BJ (cell line): ENCODE results near the gene RSPH6A. TPM values are rescaled to one million over a fixed set of nuclear protein-coding genes. Genes with fewer than 3 reads are reported as not detected.
A peak's percentile ranks its signal among the peaks of the same experiment; 100 is the strongest.

ENCODE experiments used
- CTCF ChIA-PET: fragments of 350-600 bp; formaldehyde crosslinking; extraction: SDS; loops from one replicate; lab custom pipeline; 2021; ENCODE audit warnings: antibody characterized with exemption, inconsistent platforms; lab: Yijun Ruan, JAX
- POLR2A ChIA-PET: fragments of 300-600 bp; sonication (Branson Sonifier 250); formaldehyde crosslinking; extraction: SDS; loops from one replicate; lab custom pipeline; 2021; ENCODE audit warnings: antibody characterized with exemption; lab: Charles Lee
- DNase-seq: peaks from one replicate; pipeline ENCODE4 v3.0.0-alpha.2; 2011; ENCODE audit warnings: low read depth
- H3K27me3 ChIP-seq: 2 replicates; pipeline ENCODE4 v1.6.0; 2011; ENCODE audit warnings: low read length; ENCODE audit not compliant: control insufficient read depth, insufficient read depth
- H3K36me3 ChIP-seq: 2 replicates; pipeline ENCODE4 v1.5.1; 2011; ENCODE audit warnings: low read length; ENCODE audit not compliant: control insufficient read depth, insufficient read depth
- H3K4me3 ChIP-seq: 2 replicates; pipeline ENCODE4 v1.5.1; 2011; ENCODE audit warnings: low read depth, mild to moderate bottlenecking, control low read depth, low read length
- CTCF ChIP-seq: IDR thresholded peaks from 2 replicates; pipeline ENCODE4 v1.5.1; 2011; ENCODE audit warnings: low read depth, mild to moderate bottlenecking, control low read depth, inconsistent platforms, low read length, moderate library complexity; ENCODE audit not compliant: insufficient read depth
- polyA plus RNA-seq: library from polyadenylated mRNA; depleted of rRNA; stranded (reverse); fragments of >200 nt; gene quantifications from 2 replicates; pipeline ENCODE4 v1.2.3, GENCODE V29; 2011

Gene RSPH6A
- polyA plus RNA-seq, 1 experiment = not detected

GRCh38 chr19:45862564-45863334 is 47.6 kb upstream of the RSPH6A start, which contains the start of gene SYMPK:
TSS of gene SYMPK (minus strand) at chr19:45863147. CDS start at chr19:45854495, 8,652 bp downstream.
- peaks cover 24% of the 10 kb centered on the region for H3K27me3 ChIP-seq
- POLR2A ChIA-PET = interaction anchor here (0.9 kb wide), 1 partner anchor 24 kb away, joined by 3 read pairs; the partner anchor contains the start of gene IRF2BP1
- DNase-seq = peak; percentile 91
- TF ChIP-seq CTCF = no peak
- peak within 1 kb of the TSS; percentile 78 for H3K4me3 ChIP-seq
- peaks cover 2% of the 10 kb centered on the region; the same call in 1 of the 2 replicates for H3K36me3 ChIP-seq
- CTCF ChIA-PET = interaction anchor here (1.0 to 5.2 kb wide), 7 partner anchors 13 to 154 kb away, joined by 3 to 49 read pairs (median 6); partner anchors contain the start of gene IRF2BP1

- ChIA-PET POLR2A (no interaction called here), CTCF (interaction anchor here (1.5 kb wide), 1 partner anchor 46 kb away, joined by 7 read pairs; no protein-coding TSS in a partner anchor)
- DNase-seq = no peak
- Histone ChIP-seq H3K4me3 (peak overlapping the region; percentile 78), H3K27me3 (peaks cover 24% of the 10 kb centered on the region), H3K36me3 (peaks cover 2% of the 10 kb centered on the region; the same call in 1 of the 2 replicates)
- TF ChIP-seq CTCF = no peak
Measured at GRCh38 chr19:45862271-45862563, 47.1 kb upstream of the RSPH6A start.

GRCh38 chr19:45860359-45861259 is 45.5 kb upstream of the RSPH6A start:
- Histone ChIP-seq H3K27me3 (peaks cover 16% of the 10 kb centered on the region), H3K4me3 (no peak overlapping the region), H3K36me3 (peaks cover 2% of the 10 kb centered on the region; the same call in 1 of the 2 replicates)
- CTCF ChIA-PET = interaction anchor here (0.6 to 1.3 kb wide), 4 partner anchors 35 to 331 kb away, joined by 3 to 4 read pairs (median 4); no protein-coding TSS in a partner anchor
- no peak for DNase-seq
- no peak for TF ChIP-seq CTCF
- POLR2A ChIA-PET = interaction anchor here (0.7 kb wide), 1 partner anchor 20 kb away, joined by 3 read pairs; no protein-coding TSS in a partner anchor

GRCh38 chr19:45854167-45854778 is 39.2 kb upstream of the RSPH6A start:
- TF ChIP-seq CTCF = no peak

More at GRCh38 chr19:45854167-45854778, 39.2 kb upstream of the RSPH6A start:
- Histone ChIP-seq H3K4me3 (no peak overlapping the region), H3K27me3 (no peaks in the 10 kb centered on the region), H3K36me3 (peaks cover 17% of the 10 kb centered on the region)
- ChIA-PET POLR2A (no interaction called here), CTCF (interaction anchor here (0.7 to 1.3 kb wide), 4 partner anchors 13 to 56 kb away, joined by 3 read pairs; no protein-coding TSS in a partner anchor)
- no peak for DNase-seq
